Neural progenitor cell (in vitro differentiated cells): Measurements from ENCODE around the gene EXOG.

Experiments used
- CTCF ChIP-seq: fragments of 200-600 bp; sonication (generic); IDR thresholded peaks from 2 replicates; pipeline ENCODE4 v1.5.1; 2017; ENCODE audit warnings: antibody characterized with exemption, mild to moderate bottlenecking
- EZH2 ChIP-seq: fragments of 200-600 bp; sonication (generic); IDR thresholded peaks from 2 replicates; pipeline ENCODE4 v1.6.1; 2017; ENCODE audit warnings: antibody characterized with exemption, mild to moderate bottlenecking, moderate library complexity

DNA sequence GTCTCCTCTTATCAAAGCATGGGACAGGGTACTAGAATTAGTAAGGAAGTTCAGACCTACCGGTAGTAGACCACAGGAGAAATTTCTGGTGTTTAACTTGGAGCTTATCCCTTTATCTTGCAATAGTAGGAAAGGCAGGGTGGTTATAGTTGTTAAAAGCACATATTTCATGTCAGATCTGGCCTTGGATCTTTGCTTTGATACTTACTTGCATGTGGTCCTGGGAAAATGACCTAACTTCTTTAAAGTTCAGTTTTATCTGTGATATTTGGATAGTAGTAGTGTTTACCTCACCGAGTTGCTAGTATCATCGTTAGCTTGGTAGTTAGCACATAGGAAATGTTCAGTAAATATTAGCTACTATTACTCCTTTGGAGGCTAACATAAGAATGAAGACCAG lies 15.4 kb downstream of the EXOG start:
- no peak for TF ChIP-seq CTCF
- TF ChIP-seq EZH2 = no peak
